Measurements from ENCODE around the gene ITGB2. TPM values are rescaled to one million over a fixed set of nuclear protein-coding genes. Genes with fewer than 3 reads are reported as not detected.

The ITGB2 gene
- total RNA-seq, 1 experiment from 2014 or later = 1.5 TPM

DNA sequence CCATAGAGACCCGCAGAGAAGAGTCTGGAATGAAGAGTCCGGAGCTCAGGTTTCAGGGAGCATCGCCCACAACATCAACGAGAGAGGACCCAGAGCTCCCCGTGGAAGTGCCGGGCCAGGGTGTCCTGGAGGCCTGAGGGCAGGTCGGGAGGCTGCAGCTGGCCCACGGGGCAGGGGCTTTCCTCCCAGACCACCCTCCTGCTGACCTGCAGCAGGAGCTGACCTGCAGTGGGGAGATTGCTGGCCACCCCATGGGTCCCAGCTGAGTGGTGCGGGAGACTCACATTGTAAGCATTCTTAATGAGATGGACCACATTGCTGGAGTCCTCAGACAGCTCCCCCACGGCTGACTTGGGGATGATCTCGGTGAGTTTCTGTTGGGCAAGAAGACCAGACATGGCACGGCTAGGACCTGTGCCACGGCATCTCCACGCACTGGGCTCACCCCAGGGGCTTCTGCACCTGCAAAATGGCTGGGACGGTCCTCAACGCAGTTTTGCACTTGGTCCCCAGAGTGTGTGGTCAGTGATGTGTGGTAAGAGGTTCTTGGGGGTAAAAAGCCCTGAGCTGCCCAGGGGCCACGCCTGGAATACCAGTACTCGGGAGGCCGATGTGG, 25.9 kb downstream of the ITGB2 start:
- DNase-seq (ENCODE audit: low spot score) (no peak), ATAC-seq (no peak)
- POLR2A ChIA-PET = no interaction called here
- Mint-ChIP-seq H3K27me3 (ENCODE audit: low read depth) (no peaks in the 10 kb centered on the region), H3K4me3 (no peak overlapping the region), H3K9me3 (no peaks in the 10 kb centered on the region), H3K4me1 (no peaks in the 10 kb centered on the region), H3K36me3 (no peaks in the 10 kb centered on the region), H3K27ac (no peak overlapping the region)
- TF ChIP-seq, protein P1, sequence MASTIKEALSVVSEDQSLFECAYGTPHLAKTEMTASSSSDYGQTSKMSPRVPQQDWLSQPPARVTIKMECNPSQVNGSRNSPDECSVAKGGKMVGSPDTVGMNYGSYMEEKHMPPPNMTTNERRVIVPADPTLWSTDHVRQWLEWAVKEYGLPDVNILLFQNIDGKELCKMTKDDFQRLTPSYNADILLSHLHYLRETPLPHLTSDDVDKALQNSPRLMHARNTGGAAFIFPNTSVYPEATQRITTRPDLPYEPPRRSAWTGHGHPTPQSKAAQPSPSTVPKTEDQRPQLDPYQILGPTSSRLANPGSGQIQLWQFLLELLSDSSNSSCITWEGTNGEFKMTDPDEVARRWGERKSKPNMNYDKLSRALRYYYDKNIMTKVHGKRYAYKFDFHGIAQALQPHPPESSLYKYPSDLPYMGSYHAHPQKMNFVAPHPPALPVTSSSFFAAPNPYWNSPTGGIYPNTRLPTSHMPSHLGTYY (CRISPR knock-in tag; IDR thresholded peaks at IDR 0.05) = no peak
- TF ChIP-seq GABPB1 (CRISPR knock-in tag; IDR thresholded peaks at IDR 0.05) (no peak), ZNF121 (CRISPR knock-in tag; IDR thresholded peaks at IDR 0.05) (no peak), ATF1 (CRISPR knock-in tag; IDR thresholded peaks at IDR 0.05) (no peak), ZNF416 (CRISPR knock-in tag; IDR thresholded peaks at IDR 0.05) (no peak), TEAD4 (CRISPR knock-in tag; IDR thresholded peaks at IDR 0.05) (no peak), SMAD3 (CRISPR knock-in tag; IDR thresholded peaks at IDR 0.05; ENCODE audit: borderline replicate concordance) (no peak), IRF2 (CRISPR knock-in tag; IDR thresholded peaks at IDR 0.05; ENCODE audit: borderline replicate concordance, low read depth) (no peak), FOXK1 (CRISPR knock-in tag; IDR thresholded peaks at IDR 0.05) (no peak)
- TF ChIP-seq, protein P2, sequence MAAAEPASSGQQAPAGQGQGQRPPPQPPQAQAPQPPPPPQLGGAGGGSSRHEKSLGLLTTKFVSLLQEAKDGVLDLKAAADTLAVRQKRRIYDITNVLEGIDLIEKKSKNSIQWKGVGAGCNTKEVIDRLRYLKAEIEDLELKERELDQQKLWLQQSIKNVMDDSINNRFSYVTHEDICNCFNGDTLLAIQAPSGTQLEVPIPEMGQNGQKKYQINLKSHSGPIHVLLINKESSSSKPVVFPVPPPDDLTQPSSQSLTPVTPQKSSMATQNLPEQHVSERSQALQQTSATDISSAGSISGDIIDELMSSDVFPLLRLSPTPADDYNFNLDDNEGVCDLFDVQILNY (CRISPR knock-in tag; IDR thresholded peaks at IDR 0.05) = no peak
- TF ChIP-seq, protein P3, sequence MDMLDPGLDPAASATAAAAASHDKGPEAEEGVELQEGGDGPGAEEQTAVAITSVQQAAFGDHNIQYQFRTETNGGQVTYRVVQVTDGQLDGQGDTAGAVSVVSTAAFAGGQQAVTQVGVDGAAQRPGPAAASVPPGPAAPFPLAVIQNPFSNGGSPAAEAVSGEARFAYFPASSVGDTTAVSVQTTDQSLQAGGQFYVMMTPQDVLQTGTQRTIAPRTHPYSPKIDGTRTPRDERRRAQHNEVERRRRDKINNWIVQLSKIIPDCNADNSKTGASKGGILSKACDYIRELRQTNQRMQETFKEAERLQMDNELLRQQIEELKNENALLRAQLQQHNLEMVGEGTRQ (CRISPR knock-in tag; IDR thresholded peaks at IDR 0.05) = no peak
- TF ChIP-seq, protein P4, sequence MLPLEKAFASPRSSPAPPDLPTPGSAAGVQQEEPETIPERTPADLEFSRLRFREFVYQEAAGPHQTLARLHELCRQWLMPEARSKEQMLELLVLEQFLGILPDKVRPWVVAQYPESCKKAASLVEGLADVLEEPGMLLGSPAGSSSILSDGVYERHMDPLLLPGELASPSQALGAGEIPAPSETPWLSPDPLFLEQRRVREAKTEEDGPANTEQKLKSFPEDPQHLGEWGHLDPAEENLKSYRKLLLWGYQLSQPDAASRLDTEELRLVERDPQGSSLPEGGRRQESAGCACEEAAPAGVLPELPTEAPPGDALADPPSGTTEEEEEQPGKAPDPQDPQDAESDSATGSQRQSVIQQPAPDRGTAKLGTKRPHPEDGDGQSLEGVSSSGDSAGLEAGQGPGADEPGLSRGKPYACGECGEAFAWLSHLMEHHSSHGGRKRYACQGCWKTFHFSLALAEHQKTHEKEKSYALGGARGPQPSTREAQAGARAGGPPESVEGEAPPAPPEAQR (CRISPR knock-in tag; IDR thresholded peaks at IDR 0.05) = no peak
- TF ChIP-seq, protein P5, sequence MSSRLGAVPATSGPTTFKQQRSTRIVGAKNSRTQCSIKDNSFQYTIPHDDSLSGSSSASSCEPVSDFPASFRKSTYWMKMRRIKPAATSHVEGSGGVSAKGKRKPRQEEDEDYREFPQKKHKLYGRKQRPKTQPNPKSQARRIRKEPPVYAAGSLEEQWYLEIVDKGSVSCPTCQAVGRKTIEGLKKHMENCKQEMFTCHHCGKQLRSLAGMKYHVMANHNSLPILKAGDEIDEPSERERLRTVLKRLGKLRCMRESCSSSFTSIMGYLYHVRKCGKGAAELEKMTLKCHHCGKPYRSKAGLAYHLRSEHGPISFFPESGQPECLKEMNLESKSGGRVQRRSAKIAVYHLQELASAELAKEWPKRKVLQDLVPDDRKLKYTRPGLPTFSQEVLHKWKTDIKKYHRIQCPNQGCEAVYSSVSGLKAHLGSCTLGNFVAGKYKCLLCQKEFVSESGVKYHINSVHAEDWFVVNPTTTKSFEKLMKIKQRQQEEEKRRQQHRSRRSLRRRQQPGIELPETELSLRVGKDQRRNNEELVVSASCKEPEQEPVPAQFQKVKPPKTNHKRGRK (CRISPR knock-in tag; IDR thresholded peaks at IDR 0.05; ENCODE audit: borderline replicate concordance) = no peak
- TF ChIP-seq, protein P6, sequence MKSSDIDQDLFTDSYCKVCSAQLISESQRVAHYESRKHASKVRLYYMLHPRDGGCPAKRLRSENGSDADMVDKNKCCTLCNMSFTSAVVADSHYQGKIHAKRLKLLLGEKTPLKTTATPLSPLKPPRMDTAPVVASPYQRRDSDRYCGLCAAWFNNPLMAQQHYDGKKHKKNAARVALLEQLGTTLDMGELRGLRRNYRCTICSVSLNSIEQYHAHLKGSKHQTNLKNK (CRISPR knock-in tag; IDR thresholded peaks at IDR 0.05) = no peak
- TF ChIP-seq, protein P7, sequence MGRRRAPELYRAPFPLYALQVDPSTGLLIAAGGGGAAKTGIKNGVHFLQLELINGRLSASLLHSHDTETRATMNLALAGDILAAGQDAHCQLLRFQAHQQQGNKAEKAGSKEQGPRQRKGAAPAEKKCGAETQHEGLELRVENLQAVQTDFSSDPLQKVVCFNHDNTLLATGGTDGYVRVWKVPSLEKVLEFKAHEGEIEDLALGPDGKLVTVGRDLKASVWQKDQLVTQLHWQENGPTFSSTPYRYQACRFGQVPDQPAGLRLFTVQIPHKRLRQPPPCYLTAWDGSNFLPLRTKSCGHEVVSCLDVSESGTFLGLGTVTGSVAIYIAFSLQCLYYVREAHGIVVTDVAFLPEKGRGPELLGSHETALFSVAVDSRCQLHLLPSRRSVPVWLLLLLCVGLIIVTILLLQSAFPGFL (CRISPR knock-in tag; IDR thresholded peaks at IDR 0.05; ENCODE audit: borderline replicate concordance) = no peak
- TF ChIP-seq, protein P8, sequence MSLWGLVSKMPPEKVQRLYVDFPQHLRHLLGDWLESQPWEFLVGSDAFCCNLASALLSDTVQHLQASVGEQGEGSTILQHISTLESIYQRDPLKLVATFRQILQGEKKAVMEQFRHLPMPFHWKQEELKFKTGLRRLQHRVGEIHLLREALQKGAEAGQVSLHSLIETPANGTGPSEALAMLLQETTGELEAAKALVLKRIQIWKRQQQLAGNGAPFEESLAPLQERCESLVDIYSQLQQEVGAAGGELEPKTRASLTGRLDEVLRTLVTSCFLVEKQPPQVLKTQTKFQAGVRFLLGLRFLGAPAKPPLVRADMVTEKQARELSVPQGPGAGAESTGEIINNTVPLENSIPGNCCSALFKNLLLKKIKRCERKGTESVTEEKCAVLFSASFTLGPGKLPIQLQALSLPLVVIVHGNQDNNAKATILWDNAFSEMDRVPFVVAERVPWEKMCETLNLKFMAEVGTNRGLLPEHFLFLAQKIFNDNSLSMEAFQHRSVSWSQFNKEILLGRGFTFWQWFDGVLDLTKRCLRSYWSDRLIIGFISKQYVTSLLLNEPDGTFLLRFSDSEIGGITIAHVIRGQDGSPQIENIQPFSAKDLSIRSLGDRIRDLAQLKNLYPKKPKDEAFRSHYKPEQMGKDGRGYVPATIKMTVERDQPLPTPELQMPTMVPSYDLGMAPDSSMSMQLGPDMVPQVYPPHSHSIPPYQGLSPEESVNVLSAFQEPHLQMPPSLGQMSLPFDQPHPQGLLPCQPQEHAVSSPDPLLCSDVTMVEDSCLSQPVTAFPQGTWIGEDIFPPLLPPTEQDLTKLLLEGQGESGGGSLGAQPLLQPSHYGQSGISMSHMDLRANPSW (CRISPR knock-in tag; conservative IDR thresholded peaks at IDR 0.05; ENCODE audit: low read depth) = no peak
- TF ChIP-seq, protein P9, sequence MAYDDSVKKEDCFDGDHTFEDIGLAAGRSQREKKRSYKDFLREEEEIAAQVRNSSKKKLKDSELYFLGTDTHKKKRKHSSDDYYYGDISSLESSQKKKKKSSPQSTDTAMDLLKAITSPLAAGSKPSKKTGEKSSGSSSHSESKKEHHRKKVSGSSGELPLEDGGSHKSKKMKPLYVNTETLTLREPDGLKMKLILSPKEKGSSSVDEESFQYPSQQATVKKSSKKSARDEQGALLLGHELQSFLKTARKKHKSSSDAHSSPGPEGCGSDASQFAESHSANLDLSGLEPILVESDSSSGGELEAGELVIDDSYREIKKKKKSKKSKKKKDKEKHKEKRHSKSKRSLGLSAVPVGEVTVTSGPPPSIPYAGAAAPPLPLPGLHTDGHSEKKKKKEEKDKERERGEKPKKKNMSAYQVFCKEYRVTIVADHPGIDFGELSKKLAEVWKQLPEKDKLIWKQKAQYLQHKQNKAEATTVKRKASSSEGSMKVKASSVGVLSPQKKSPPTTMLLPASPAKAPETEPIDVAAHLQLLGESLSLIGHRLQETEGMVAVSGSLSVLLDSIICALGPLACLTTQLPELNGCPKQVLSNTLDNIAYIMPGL (CRISPR knock-in tag; IDR thresholded peaks at IDR 0.05) = no peak
- CTCF ChIA-PET = interaction anchor here (1.4 to 4.0 kb wide), 5 partner anchors 12 to 195 kb away, joined by 3 to 25 read pairs (median 4); partner anchors contain the start of gene PTTG1IP
